Osteocyte (in vitro differentiated cells): ENCODE measurements around the gene CGAS. TPM values are rescaled to one million over a fixed set of nuclear protein-coding genes. Genes with fewer than 3 reads are reported as not detected.
"Not testable (repeated sequence)": the region's sequence is repeated elsewhere in the genome, so short reads cannot be mapped to it uniquely, and the experiment has no call there.

Source experiments
- DNase-seq: peaks from one replicate; pipeline ENCODE4 v3.0.0; 2021; ENCODE audit warnings: mixed read lengths; ENCODE audit not compliant: unreplicated experiment; ENCODE audit errors: extremely low spot score
- H3K27ac Mint-ChIP-seq: one replicate; pipeline ENCODE4 v1.8.0; 2021; ENCODE audit warnings: mild to moderate bottlenecking, mixed read lengths; ENCODE audit not compliant: unreplicated experiment
- H3K27me3 Mint-ChIP-seq: one replicate; pipeline ENCODE4 v1.8.0; 2021; ENCODE audit warnings: mixed read lengths; ENCODE audit not compliant: unreplicated experiment
- H3K36me3 Mint-ChIP-seq: one replicate; pipeline ENCODE4 v1.8.0; 2021; ENCODE audit warnings: mixed read lengths; ENCODE audit not compliant: unreplicated experiment
- H3K4me1 Mint-ChIP-seq: one replicate; pipeline ENCODE4 v1.8.0; 2021; ENCODE audit warnings: mixed read lengths; ENCODE audit not compliant: unreplicated experiment
- H3K4me3 Mint-ChIP-seq: one replicate; pipeline ENCODE4 v1.8.0; 2021; ENCODE audit warnings: mild to moderate bottlenecking, moderate library complexity, mixed read lengths; ENCODE audit not compliant: unreplicated experiment
- H3K9me3 Mint-ChIP-seq: one replicate; pipeline ENCODE4 v1.8.0; 2021; ENCODE audit warnings: mixed read lengths; ENCODE audit not compliant: unreplicated experiment
- CTCF ChIP-seq: fragments of 200-600 bp; sonication (generic); IDR thresholded peaks from 2 replicates; pipeline ENCODE4 v1.5.0; 2021; ENCODE audit warnings: antibody characterized with exemption, mild to moderate bottlenecking, moderate library complexity
- total RNA-seq: library from RNA; stranded (reverse); gene quantifications from 2 replicates; pipeline ENCODE4 v1.2.1, GENCODE V29; 2021

Gene CGAS
- total RNA-seq, 1 donor from 2014 or later: 0.59 TPM

- no peaks in the 10 kb centered on the region for H3K9me3 Mint-ChIP-seq
- TF ChIP-seq CTCF: no peak
- no peaks in the 10 kb centered on the region for H3K36me3 Mint-ChIP-seq
- no peak overlapping the region for H3K27ac Mint-ChIP-seq
- H3K27me3 Mint-ChIP-seq: peaks cover 4% of the 10 kb centered on the region
- DNase-seq: no peak
- H3K4me3 Mint-ChIP-seq: no peak overlapping the region
- H3K4me1 Mint-ChIP-seq: no peaks in the 10 kb centered on the region
Observed at GRCh38 chr6:73400656-73401055, 51.4 kb downstream of the CGAS start.

GRCh38 chr6:73395875-73396274 is 56.2 kb downstream of the CGAS start:
- no peaks in the 10 kb centered on the region for H3K9me3 Mint-ChIP-seq
- no peak for TF ChIP-seq CTCF
- H3K4me1 Mint-ChIP-seq: no peaks in the 10 kb centered on the region
- H3K4me3 Mint-ChIP-seq: no peak overlapping the region
- peak; percentile 48 for DNase-seq
- no peak overlapping the region for H3K27ac Mint-ChIP-seq
- H3K36me3 Mint-ChIP-seq: no peaks in the 10 kb centered on the region
- no peaks in the 10 kb centered on the region for H3K27me3 Mint-ChIP-seq

GRCh38 chr6:73394577-73395354 is 57.3 kb downstream of the CGAS start, which contains the start of gene DDX43:
Gene DDX43, plus strand, starts transcription at chr6:73394828. Its CDS starts 78 bp downstream, at chr6:73394906.
- no peaks in the 10 kb centered on the region for H3K4me1 Mint-ChIP-seq
- no peak for TF ChIP-seq CTCF
- H3K27ac Mint-ChIP-seq: no peak within 1 kb of the TSS
- H3K4me3 Mint-ChIP-seq: no peak within 1 kb of the TSS
- no peaks in the 10 kb centered on the region for H3K9me3 Mint-ChIP-seq
- H3K27me3 Mint-ChIP-seq: no peaks in the 10 kb centered on the region
- DNase-seq: peak; percentile 75
- no peaks in the 10 kb centered on the region for H3K36me3 Mint-ChIP-seq

GRCh38 chr6:73393278-73393677 is 58.8 kb downstream of the CGAS start:
- Mint-ChIP-seq H3K4me3 (no peak overlapping the region), H3K27me3 (no peaks in the 10 kb centered on the region), H3K27ac (no peak overlapping the region), H3K36me3 (no peaks in the 10 kb centered on the region), H3K4me1 (peaks cover 10% of the 10 kb centered on the region), H3K9me3 (no peaks in the 10 kb centered on the region)
- TF ChIP-seq CTCF: no peak
- DNase-seq: no peak

DNA sequence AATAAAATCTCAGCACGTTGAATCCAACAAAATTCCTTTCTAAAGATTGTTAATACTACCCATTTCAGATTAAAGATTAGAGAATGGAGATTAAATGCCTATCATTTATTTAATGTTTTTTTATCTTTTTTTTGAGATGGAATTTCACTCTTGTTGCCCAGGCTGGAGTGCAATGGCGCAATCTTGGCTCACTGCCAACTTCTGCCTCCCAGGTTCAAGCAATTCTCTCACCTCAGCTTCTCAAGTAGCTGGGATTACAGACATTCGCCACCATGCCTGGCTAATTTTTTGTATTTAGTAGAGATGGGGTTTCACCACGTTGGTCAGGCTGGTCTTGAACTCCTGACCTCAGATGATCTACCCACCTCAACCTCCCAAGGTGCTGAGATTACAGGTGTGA is 59.9 kb downstream of the CGAS start:
- peaks cover 11% of the 10 kb centered on the region for H3K4me1 Mint-ChIP-seq
- DNase-seq: peak; percentile 60

More for the DNA sequence above, 59.9 kb downstream of the CGAS start:
- not testable (repeated sequence) for H3K27ac Mint-ChIP-seq, H3K9me3 Mint-ChIP-seq, H3K27me3 Mint-ChIP-seq, H3K36me3 Mint-ChIP-seq, H3K4me3 Mint-ChIP-seq
